GM18868 (cell line): Measurements from ENCODE around the gene CHMP2A.

Experiments used
- ATAC-seq: cut with Tn5 transposase; IDR thresholded peaks from one replicate; pipeline ENCODE4 v1.9.1; 2021; ENCODE audit warnings: mild to moderate bottlenecking, moderate library complexity; ENCODE audit not compliant: unreplicated experiment

The CHMP2A gene

DNA sequence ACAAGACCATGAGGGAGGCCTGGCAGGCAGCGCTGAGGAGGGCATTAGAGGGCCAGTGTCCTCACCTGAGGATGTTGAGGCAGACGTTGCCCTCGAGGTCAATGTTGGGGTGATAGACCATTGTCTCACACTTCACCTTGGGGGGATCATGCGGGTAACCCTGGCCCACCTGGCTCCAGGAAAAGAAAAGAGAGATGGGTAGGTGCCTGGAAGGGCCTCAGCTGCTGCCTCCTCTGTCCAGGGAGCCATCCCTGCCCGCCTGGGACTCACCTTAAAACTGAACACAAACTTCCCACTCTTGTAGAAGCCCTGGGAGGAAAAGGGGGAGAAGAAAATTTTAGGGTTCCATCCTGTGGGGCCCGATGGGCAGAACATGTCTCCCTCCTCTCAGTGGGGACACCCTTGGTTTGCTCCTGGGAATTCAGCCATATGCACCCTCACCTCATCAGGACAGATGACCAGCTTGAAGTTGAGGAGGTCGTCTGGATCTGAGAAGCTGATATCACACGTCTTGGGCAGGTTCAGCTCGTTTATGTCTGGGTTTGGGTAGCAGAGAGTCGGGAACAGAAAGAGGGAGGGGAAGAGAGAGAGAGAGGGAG is 1.8 kb upstream of the CHMP2A start:
- no peak for ATAC-seq

DNA sequence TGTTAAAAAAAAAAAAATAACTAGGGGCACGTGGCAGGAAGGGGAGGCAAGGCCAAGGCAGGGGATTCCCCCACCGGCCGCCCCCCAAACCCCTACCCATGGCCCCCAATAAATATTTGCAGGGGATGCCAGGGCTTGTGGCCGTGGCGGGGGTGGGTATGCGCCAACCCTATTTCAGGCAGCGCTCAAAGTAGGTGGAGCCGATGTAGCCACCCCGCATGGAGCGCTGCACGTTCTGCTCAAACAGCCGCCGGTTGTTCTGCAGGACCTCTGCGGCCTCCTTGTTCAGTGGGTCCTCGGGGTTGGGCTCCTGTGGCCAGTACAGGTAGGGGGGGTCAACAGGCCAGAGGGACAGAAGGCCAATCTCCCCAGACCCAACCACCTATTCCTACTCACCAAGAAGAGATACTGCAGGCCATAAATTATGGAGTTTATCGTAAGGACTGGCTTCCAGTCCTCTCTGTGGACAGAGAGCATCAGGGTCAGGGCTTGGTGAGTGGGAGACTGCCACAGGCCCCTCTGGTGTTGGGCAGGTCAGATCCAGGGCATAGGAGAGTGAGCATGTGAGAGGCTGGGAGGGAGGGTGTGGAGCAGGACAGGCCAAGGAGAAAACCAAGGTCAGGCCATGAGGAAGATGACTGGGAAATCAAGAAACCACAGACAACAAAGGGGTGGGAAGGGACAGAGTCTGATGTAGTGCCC is 1.2 kb upstream of the CHMP2A start:
- ATAC-seq = no peak

GRCh38 chr19:58555369-58555885 is 522 bp upstream of the CHMP2A start:
- no peak for ATAC-seq

- no peak for ATAC-seq
Measured at GRCh38 chr19:58553799-58554493, 959 bp downstream of the CHMP2A start.

DNA sequence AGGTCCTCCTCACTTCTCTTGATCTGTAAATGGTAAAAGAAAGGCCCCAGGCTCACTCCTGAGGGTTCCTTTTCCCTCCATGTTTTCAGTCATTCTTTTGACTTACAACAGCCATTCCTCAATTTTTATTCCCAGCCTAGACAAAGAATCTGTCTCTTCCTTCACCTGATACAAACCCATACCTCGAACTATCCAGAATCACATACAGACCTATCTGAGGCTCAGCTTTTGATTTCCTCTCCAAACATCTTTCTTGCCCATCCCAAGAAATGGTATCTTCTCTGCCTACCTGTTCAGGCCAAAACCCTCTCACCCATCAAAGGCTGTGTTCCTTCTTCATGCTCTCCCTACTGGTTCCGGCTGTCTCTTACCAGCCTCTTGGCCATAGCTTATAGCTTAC is 2.2 kb downstream of the CHMP2A start:
- no peak for ATAC-seq

- no peak for ATAC-seq
Measured at GRCh38 chr19:58551577-58552471, 3.1 kb downstream of the CHMP2A start.

GRCh38 chr19:58551123-58551497 is 3.8 kb downstream of the CHMP2A start:
- no peak for ATAC-seq

DNA sequence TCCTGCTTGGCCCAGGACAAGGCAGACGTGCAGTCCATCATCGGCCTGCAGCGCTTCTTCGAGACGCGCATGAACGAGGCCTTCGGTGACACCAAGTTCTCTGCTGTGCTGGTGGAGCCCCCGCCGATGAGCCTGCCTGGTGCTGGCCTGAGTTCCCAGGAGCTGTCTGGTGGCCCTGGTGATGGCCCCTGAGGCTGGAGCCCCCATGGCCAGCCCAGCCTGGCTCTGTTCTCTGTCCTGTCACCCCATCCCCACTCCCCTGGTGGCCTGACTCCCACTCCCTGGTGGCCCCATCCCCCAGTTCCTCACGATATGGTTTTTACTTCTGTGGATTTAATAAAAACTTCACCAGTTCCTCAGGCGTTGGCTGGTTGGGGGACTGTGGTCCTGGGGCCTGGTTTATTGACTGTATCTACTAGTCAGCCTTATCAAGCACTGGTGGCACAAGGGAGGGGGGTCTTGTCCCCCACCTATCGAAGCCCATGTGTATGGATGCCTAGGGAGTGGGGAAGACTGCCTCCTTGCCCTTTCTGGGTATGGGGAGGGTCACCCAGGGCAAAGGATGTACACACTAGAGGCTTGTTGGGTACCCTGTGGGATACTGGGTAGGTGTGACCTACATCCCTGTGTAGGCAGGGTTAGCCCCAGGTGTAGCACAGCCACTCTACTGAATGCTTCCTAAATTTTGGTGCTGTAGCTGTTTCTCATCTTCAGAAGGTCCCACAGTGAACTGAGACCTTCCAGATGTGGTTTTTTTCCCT is 4.4 kb downstream of the CHMP2A start:
- ATAC-seq = no peak

DNA sequence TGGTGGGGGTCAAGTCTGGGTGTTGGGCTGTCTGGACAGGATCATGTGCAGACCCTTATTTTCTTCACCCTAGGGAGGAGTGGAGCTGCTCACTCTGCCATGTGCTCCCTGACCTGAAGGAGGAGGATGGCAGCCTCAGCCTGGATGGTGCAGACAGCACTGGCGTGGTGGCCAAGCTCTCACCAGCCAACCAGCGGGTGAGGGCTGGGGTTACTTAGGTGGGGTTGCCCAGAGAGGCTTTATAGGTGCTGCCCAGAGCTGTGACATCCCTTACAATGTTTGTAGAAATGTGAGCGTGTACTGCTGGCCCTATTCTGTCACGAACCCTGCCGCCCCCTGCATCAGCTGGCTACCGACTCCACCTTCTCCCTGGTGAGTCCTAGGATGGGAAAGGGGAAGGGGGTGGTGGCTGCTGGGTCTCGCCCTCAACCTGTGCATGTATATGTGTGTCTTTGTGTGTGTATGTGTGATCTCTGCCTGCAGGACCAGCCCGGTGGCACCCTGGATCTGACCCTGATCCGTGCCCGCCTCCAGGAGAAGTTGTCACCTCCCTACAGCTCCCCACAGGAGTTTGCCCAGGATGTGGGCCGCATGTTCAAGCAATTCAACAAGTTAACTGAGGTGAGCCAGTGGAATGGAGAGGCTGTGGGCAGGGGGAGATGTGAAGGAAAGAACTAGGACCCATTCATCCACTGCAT is 5.1 kb downstream of the CHMP2A start:
- ATAC-seq = no peak

GRCh38 chr19:58548859-58549663 is 5.8 kb downstream of the CHMP2A start:
- no peak for ATAC-seq

DNA sequence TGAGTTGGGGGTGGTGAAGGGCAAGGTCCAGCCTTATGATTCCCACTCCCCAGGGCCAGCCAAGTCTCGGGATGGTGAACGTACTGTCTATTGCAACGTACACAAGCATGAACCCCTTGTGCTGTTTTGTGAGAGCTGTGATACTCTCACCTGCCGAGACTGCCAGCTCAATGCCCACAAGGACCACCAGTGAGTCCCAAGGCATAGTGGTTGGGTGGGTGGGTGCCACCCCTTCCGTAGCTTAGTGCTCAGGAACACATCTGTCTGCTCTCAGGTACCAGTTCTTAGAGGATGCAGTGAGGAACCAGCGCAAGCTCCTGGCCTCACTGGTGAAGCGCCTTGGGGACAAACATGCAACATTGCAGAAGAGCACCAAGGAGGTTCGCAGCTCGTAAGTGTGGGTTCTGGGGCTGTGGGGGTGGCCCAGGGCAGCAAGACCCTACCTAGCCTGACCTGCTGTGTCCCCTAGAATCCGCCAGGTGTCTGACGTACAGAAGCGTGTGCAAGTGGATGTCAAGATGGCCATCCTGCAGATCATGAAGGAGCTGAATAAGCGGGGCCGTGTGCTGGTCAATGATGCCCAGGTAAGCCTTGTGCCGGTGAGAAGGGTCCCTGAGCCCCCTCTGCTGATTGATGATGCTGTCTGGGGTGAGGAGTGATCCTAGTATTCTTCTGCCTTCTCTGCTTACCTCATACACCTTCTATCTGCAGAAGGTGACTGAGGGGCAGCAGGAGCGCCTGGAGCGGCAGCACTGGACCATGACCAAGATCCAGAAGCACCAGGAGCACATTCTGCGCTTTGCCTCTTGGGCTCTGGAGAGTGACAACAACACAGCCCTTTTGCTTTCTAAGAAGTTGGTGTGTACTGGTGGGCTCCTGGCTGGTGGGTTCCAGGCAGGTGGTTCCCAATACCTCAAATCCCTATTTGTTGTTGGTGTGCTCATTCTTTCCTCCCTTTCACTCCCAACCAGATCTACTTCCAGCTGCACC is 7.3 kb downstream of the CHMP2A start:
- ATAC-seq = no peak

DNA sequence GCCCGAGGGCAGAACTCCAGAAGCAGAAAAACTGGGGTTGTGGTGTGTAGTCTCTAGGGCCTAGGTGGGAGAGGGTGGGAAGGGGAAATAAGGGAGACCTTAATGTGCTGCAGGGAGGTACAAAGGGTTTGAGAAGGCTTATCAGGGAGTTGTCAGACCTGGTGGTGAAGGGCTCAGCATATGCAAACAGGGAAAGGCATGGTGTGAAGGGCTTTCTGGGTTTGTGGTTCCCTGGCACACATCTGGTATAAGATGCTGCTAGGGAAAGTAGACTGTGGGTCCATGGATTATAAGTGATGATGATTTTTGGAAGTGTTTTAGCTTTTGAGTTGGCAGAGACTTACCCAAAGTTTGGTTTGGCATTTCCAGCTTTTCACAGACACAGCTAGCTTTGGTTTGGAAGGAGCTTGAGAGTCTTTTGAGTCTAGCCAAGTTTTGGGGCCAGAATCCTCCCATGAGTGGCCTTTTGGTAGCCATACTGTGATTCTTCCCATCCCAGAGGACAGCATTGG is 8.8 kb downstream of the CHMP2A start:
- ATAC-seq = no peak

DNA sequence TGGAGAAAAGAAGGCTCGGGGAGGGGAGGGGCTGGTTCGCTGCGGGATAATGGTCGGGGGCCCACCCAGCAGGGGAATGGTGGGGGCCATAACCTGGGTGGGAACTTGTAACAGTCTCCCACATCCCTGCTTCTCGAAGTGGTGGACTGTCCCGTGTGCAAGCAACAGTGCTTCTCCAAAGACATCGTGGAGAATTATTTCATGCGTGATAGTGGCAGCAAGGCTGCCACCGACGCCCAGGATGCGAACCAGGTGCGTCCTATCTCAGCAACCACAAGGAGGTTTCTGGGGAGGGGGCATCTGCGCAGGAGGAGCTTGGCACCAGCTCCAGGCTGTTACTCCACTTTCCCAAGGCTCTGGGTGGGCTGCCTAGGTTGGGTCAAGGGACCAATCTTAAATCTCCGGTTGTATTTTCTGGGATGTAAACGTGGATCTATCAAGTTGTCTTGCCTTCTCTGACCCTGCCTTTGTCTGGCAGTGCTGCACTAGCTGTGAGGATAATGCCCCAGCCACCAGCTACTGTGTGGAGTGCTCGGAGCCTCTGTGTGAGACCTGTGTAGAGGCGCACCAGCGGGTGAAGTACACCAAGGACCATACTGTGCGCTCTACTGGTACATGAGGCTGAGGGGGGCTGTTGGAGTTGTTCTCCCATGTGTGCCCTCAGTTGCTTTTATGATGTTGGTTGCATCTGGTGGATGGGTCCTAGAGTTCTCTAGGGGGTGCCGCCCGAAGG is 9.5 kb downstream of the CHMP2A start:
- no peak for ATAC-seq

DNA sequence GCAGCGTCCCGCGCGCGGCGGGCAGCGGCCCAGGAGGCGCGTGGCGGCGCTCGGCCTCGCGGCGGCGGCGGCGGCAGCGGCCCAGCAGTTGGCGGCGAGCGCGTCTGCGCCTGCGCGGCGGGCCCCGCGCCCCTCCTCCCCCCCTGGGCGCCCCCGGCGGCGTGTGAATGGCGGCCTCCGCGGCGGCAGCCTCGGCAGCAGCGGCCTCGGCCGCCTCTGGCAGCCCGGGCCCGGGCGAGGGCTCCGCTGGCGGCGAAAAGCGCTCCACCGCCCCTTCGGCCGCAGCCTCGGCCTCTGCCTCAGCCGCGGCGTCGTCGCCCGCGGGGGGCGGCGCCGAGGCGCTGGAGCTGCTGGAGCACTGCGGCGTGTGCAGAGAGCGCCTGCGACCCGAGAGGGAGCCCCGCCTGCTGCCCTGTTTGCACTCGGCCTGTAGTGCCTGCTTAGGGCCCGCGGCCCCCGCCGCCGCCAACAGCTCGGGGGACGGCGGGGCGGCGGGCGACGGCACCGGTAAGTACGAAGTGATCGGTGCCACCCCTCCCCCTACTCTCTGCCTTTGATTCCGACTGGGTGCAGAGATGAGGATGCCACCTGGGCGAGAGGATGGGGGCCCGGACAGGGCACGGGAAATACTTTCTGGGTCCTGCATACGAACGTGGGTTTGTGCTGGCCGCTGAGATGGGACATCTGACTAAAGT is 10.2 kb downstream of the CHMP2A start:
- ATAC-seq = peak; percentile 53

DNA sequence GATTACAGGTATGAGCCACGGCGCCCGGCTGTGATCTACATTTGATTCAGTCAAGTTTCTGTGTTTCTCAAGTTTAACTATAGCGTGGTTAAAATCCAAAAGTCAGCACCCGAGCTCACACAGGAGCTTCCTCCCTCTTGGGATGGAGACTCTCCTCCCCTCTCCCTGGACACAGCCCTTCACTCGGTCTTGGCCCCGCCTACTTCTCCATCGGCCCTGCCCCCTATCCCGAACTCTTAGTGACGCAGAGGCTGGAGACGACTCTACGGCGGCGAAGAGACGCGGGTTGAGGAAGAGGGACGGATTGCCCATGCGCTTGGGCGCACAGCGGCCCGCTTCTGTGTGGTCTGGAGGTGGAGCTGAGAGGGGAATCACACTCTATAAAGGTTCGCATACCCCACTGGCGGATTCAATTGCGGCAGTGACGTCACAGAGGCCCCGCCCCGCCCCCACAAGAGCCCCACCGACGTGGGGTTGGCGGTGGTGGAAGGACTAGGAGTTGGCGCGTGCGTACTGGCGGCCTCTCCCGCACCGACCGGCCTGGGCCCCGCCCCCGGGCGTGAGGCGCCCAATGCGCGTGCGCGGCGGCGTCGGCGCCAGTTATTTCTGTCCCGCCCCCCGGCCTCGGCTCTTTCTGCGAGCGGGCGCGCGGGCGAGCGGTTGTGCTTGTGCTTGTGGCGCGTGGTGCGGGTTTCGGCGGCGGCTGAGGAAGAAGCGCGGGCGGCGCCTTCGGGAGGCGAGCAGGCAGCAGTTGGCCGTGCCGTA is 10.9 kb downstream of the CHMP2A start, which contains the start of gene TRIM28:
Gene TRIM28, plus strand, starts transcription at position 239 of the 765 bp plus-strand sequence. CDS start 694 bp downstream, outside the sequence.
- peak; percentile 84 for ATAC-seq
